IMR-90 (cell line): Measurements from ENCODE around the gene RBM7. TPM values are rescaled to one million over a fixed set of nuclear protein-coding genes. Genes with fewer than 3 reads are reported as not detected.
A peak's percentile ranks its signal among the peaks of the same experiment; 100 is the strongest.

Experiments
- ATAC-seq: fragments of 200-7000 bp; cut with Tn5 transposase; 2 replicates; pipeline ENCODE4 v1.9.1; 2020; ENCODE audit warnings: low read depth, mild to moderate bottlenecking, moderate library complexity
- BruUV-seq: library from RNA; stranded (reverse); fragments of 400-500 nt; replicated peaks from 2 replicates; lab custom pipeline; 2021; lab: Mats Ljungman, UMichigan
- CTCF ChIA-PET: fragments of 300-600 bp; formaldehyde crosslinking; extraction: SDS; loops from one replicate; lab custom pipeline; 2021; ENCODE audit warnings: antibody characterized with exemption; lab: Yijun Ruan, JAX
- POLR2A ChIA-PET: fragments of 300-600 bp; sonication (Branson Sonifier 250); formaldehyde crosslinking; loops from one replicate; lab custom pipeline; 2022; ENCODE audit warnings: antibody characterized with exemption; ENCODE audit not compliant: unreplicated experiment; lab: Charles Lee
- DNase-seq: peaks from one replicate; pipeline ENCODE4 v3.0.0; 2013
- H2AFZ ChIP-seq: replicated peaks from 2 replicates; pipeline ENCODE3; 2013; ENCODE audit warnings: low read length, mild to moderate bottlenecking; ENCODE audit not compliant: poor library complexity
- H2AK5ac ChIP-seq: 2 replicates; pipeline ENCODE4 v1.6.1; 2013; ENCODE audit warnings: low read depth, low read length, inconsistent platforms
- H2AK9ac ChIP-seq: replicated peaks from 2 replicates; pipeline ENCODE3; 2013; ENCODE audit warnings: mild to moderate bottlenecking, low read depth, low read length, moderate library complexity; ENCODE audit not compliant: poor library complexity
- H2BK120ac ChIP-seq: 2 replicates; pipeline ENCODE4 v1.6.1; 2013; ENCODE audit warnings: low read depth, low read length, inconsistent platforms
- H2BK15ac ChIP-seq: 3 replicates; pipeline ENCODE4 v1.6.1; 2013; ENCODE audit warnings: low read depth, low read length, inconsistent platforms
- H2BK20ac ChIP-seq: 2 replicates; pipeline ENCODE4 v1.6.1; 2013; ENCODE audit warnings: low read depth, mild to moderate bottlenecking, inconsistent platforms, low read length, moderate library complexity
- H2BK5ac ChIP-seq: 2 replicates; pipeline ENCODE4 v1.6.1; 2013; ENCODE audit warnings: mild to moderate bottlenecking, low read depth, low read length, inconsistent platforms; ENCODE audit not compliant: poor library complexity, severe bottlenecking
- H3K14ac ChIP-seq: replicated peaks from 2 replicates; pipeline ENCODE4 v1.6.1; 2013; ENCODE audit warnings: low read depth, low read length, inconsistent platforms
- H3K18ac ChIP-seq: 2 replicates; pipeline ENCODE4 v1.6.1; 2013; ENCODE audit warnings: low read depth, low read length, control low read depth
- H3K23ac ChIP-seq: 2 replicates; pipeline ENCODE4 v1.6.1; 2013; ENCODE audit warnings: low read depth, low read length, inconsistent platforms
- H3K27ac ChIP-seq: 2 replicates; pipeline ENCODE4 v1.5.1; 2013; ENCODE audit warnings: mild to moderate bottlenecking, control low read depth, low read length; ENCODE audit not compliant: insufficient read depth
- H3K27me3 ChIP-seq: 2 replicates; pipeline ENCODE4 v1.6.1; 2013; ENCODE audit warnings: low read length; ENCODE audit not compliant: control insufficient read depth, insufficient read depth
- H3K36me3 ChIP-seq: 2 replicates; pipeline ENCODE4 v1.6.1; 2013; ENCODE audit warnings: low read length, mixed read lengths; ENCODE audit not compliant: control insufficient read depth, insufficient read depth
- H3K4ac ChIP-seq: 2 replicates; pipeline ENCODE4 v1.6.1; 2013; ENCODE audit warnings: low read depth, low read length, inconsistent platforms
- H3K4me1 ChIP-seq: 2 replicates; pipeline ENCODE4 v1.6.1; 2013; ENCODE audit warnings: low read length, mixed read lengths; ENCODE audit not compliant: control insufficient read depth, insufficient read depth
- H3K4me2 ChIP-seq: 2 replicates; pipeline ENCODE4 v1.6.1; 2013; ENCODE audit warnings: low read depth, mild to moderate bottlenecking, control low read depth, low read length, moderate library complexity
- H3K4me3 ChIP-seq: 2 replicates; pipeline ENCODE4 v1.5.1; 2013; ENCODE audit warnings: low read depth, mild to moderate bottlenecking, control low read depth, low read length, moderate library complexity; ENCODE audit not compliant: insufficient read depth
- H3K56ac ChIP-seq: 2 replicates; pipeline ENCODE4 v1.6.1; 2013; ENCODE audit warnings: low read length, inconsistent platforms; ENCODE audit not compliant: insufficient read depth; ENCODE audit errors: extremely low read depth
- H3K79me1 ChIP-seq, 2 experiments: 2 replicates each; pipeline ENCODE4 v1.6.1; 2013; ENCODE audit warnings: low read length in 2 of 2, inconsistent platforms in 1 of 2, low read depth in 1 of 2
- H3K9ac ChIP-seq: 2 replicates; pipeline ENCODE4 v1.6.1; 2013; ENCODE audit warnings: low read depth, low read length, control low read depth
- H3K9me1 ChIP-seq: 2 replicates; pipeline ENCODE4 v1.6.1; 2013; ENCODE audit warnings: low read length, inconsistent platforms; ENCODE audit not compliant: insufficient read depth
- H3K9me3 ChIP-seq: 2 replicates; pipeline ENCODE4 v1.6.1; 2013; ENCODE audit warnings: low read length; ENCODE audit not compliant: control insufficient read depth, insufficient read depth
- H4K20me1 ChIP-seq: 2 replicates; pipeline ENCODE4 v1.6.1; 2013; ENCODE audit warnings: low read length, inconsistent platforms; ENCODE audit not compliant: insufficient read depth
- H4K5ac ChIP-seq: 2 replicates; pipeline ENCODE4 v1.6.1; 2013; ENCODE audit warnings: mild to moderate bottlenecking, low read depth, low read length, control low read depth
- H4K8ac ChIP-seq, 2 experiments: 2 replicates each; pipeline ENCODE4 v1.6.1; 2013; ENCODE audit warnings: low read depth in 2 of 2, low read length in 2 of 2, control low read depth in 1 of 2, inconsistent platforms in 1 of 2
- H4K91ac ChIP-seq: 2 replicates; pipeline ENCODE4 v1.6.1; 2013; ENCODE audit warnings: low read depth, low read length, inconsistent platforms; ENCODE audit not compliant: insufficient read depth
- BHLHE40 ChIP-seq: fragments of 150-350 bp; IDR thresholded peaks from 2 replicates; pipeline ENCODE4 v1.6.1; 2016; ENCODE audit warnings: mild to moderate bottlenecking, low read depth, low read length
- CEBPB ChIP-seq: IDR thresholded peaks from 2 replicates; pipeline ENCODE4 v1.6.1; 2012; ENCODE audit warnings: low read depth, low read length, improper control_type of control experiment
- CHD1 ChIP-seq: IDR thresholded peaks from 2 replicates; pipeline ENCODE4 v1.6.1; 2012; ENCODE audit warnings: low read depth, low read length, improper control_type of control experiment
- CTCF ChIP-seq: conservative IDR thresholded peaks from 2 replicates; pipeline ENCODE4 v1.5.1; 2012; ENCODE audit warnings: mild to moderate bottlenecking, low read depth, low read length, improper control_type of control experiment
- ELK1 ChIP-seq: fragments of 150-350 bp; IDR thresholded peaks from 2 replicates; pipeline ENCODE4 v1.6.1; 2016; ENCODE audit warnings: low read depth, mild to moderate bottlenecking, low read length, moderate library complexity, borderline replicate concordance
- FOS ChIP-seq: fragments of 150-350 bp; IDR thresholded peaks from 2 replicates; pipeline ENCODE4 v1.6.1; 2016; ENCODE audit warnings: low read depth, low read length
- MAFK ChIP-seq: IDR thresholded peaks from 2 replicates; pipeline ENCODE4 v1.6.1; 2012; ENCODE audit warnings: low read depth, low read length, improper control_type of control experiment
- MAZ ChIP-seq: IDR thresholded peaks from 2 replicates; pipeline ENCODE4 v1.6.1; 2012; ENCODE audit warnings: low read depth, mild to moderate bottlenecking, low read length, improper control_type of control experiment, moderate library complexity, borderline replicate concordance
- MXI1 ChIP-seq: IDR thresholded peaks from 2 replicates; pipeline ENCODE4 v1.6.1; 2012; ENCODE audit warnings: low read depth, mild to moderate bottlenecking, low read length, moderate library complexity, borderline replicate concordance
- NFE2L2 ChIP-seq: fragments of 150-350 bp; IDR thresholded peaks from 2 replicates; pipeline ENCODE4 v1.6.1; 2016; ENCODE audit warnings: low read depth, mild to moderate bottlenecking, low read length
- POLR2A ChIP-seq: IDR thresholded peaks from 2 replicates; pipeline ENCODE4 v1.6.1; 2012; ENCODE audit warnings: mild to moderate bottlenecking, low read depth, low read length
- RAD21 ChIP-seq: IDR thresholded peaks from 2 replicates; pipeline ENCODE4 v1.6.1; 2012; ENCODE audit warnings: low read length, improper control_type of control experiment
- RCOR1 ChIP-seq: IDR thresholded peaks from 2 replicates; pipeline ENCODE4 v1.6.1; 2012; ENCODE audit warnings: mild to moderate bottlenecking, low read length, improper control_type of control experiment; ENCODE audit not compliant: insufficient replicate concordance
- SMC3 ChIP-seq: fragments of 150-350 bp; IDR thresholded peaks from 2 replicates; pipeline ENCODE4 v1.6.1; 2016; ENCODE audit warnings: low read depth, mild to moderate bottlenecking, antibody characterized with exemption, low read length, moderate library complexity
- dilution Hi-C: fragments of 300-500 bp; cut with HindIII; formaldehyde crosslinking; loops from one replicate; pipeline ENCODE4 v1.14.3; 2018; ENCODE audit warnings: low sequenced_read_pairs; ENCODE audit not compliant: unreplicated experiment
- in situ Hi-C: fragments of 300-500 bp; cut with MboI; formaldehyde crosslinking; loops from 3 replicates; pipeline ENCODE4 v1.14.3; 2019; ENCODE audit warnings: low sequenced_read_pairs, inconsistent platforms, mixed read lengths
- intact Hi-C: fragments of 100-400 bp; cut with micrococcal nuclease; formaldehyde crosslinking; loops from 2 replicates; pipeline ENCODE4 v1.10.0; 2022
- polyA plus RNA-seq, 3 experiments: library from polyadenylated mRNA; depleted of rRNA; stranded (reverse); fragments of >200 nt; gene quantifications; 2 replicates each; pipeline ENCODE4 v1.2.3, GENCODE V29; 2012; ENCODE audit warnings: low replicate concordance in 1 of 3
- total RNA-seq: library from RNA; depleted of rRNA; stranded (reverse); fragments of >200 nt; gene quantifications from 2 replicates; pipeline ENCODE4 v1.2.3, GENCODE V29; 2012
- TF ChIP-seq, protein P1 (sequence below): fragments of 150-350 bp; IDR thresholded peaks from 2 replicates; pipeline ENCODE4 v1.6.1; 2017; ENCODE audit warnings: mild to moderate bottlenecking, antibody characterized with exemption, low read length, low read depth

RBM7 gene
- total and polyA plus RNA-seq, 2 of the 4 experiments (the other 2 are of a cell fraction) = 27.8 to 111 TPM

DNA sequence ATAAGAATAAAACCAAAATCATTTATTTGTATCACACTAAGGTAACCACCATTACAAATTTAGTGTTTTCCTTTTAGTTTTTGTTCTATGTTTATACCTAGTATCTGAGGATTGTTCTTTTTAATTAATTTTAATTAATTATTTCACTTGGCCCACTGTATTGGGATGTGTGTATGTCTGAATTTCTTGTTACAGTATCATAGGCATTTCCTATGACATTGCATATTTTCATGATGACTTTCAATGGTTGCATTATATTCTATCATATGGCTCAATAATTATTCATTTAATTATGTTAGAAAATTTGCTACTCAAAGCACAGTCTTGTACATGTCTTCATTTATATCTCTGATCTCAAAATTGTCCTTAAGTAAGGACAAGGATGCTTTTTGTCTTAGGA is 41.1 kb upstream of the RBM7 start:
- intact Hi-C loops (no loop called here), in situ Hi-C loops (loop anchor here (10.0 kb wide), 1 partner anchor 85 kb away; no protein-coding TSS in a partner anchor), dilution Hi-C loops (no loop called here)
- Histone ChIP-seq H3K4ac (peak overlapping the region; percentile 54; the same call in 1 of the 2 replicates), H2AK5ac (no peak overlapping the region), H3K27ac (no peak overlapping the region), H3K27me3 (no peaks in the 10 kb centered on the region), H2BK20ac (peak overlapping the region; percentile 83; the same call in 1 of the 2 replicates), H3K23ac (no peak overlapping the region), H2AFZ (no peak overlapping the region), H4K5ac (peak overlapping the region; percentile 86; the same call in 1 of the 2 replicates), H4K20me1 (no peaks in the 10 kb centered on the region), H2BK15ac (peak overlapping the region; percentile 36; the same call in 1 of the 3 replicates), H3K79me1 (no peaks in the 10 kb centered on the region), H2BK120ac (peak overlapping the region; percentile 56; the same call in 1 of the 2 replicates), H2BK5ac (peak overlapping the region; percentile 96), H2AK9ac (no peak overlapping the region), H3K9me1 (peaks cover 4% of the 10 kb centered on the region; the same call in 1 of the 2 replicates), H3K4me2 (no peak overlapping the region), H4K91ac (no peak overlapping the region), H3K14ac (peak overlapping the region; percentile 60; the same call in 1 of the 2 replicates), H3K4me1 (peaks cover 7% of the 10 kb centered on the region), H3K9ac (no peak overlapping the region), H3K56ac (0 out of 2 replicates have a peak overlapping the region, but pooled peaks have one; percentile 38), H3K36me3 (no peaks in the 10 kb centered on the region), H3K4me3 (no peak overlapping the region), H3K18ac (peak overlapping the region; percentile 89; the same call in 1 of the 2 replicates), H4K8ac (peak overlapping the region; percentile 29 to 85; a peak in 2 of 4 replicates), H3K9me3 (no peaks in the 10 kb centered on the region)
- ChIA-PET POLR2A (no interaction called here), CTCF (interaction anchor here (1.5 kb wide), 1 partner anchor 36 kb away, joined by 4 read pairs; no protein-coding TSS in a partner anchor)
- DNase-seq (peak; percentile 60), ATAC-seq (peak; percentile 61; the same call in 1 of the 2 replicates)
- no TSS peak for BruUV-seq
- TF ChIP-seq MXI1 (no peak), CEBPB (peak; percentile 83), FOS (no peak; the same call in 1 of the 2 replicates), CTCF (no peak), MAFK (peak; percentile 54; the same call in 1 of the 2 replicates), NFE2L2 (peak; percentile 80), POLR2A (no peak), SMC3 (no peak), RAD21 (no peak), BHLHE40 (no peak), MAZ (no peak), CHD1 (no peak), RCOR1 (no peak), ELK1 (no peak)
- TF ChIP-seq, protein P1, sequence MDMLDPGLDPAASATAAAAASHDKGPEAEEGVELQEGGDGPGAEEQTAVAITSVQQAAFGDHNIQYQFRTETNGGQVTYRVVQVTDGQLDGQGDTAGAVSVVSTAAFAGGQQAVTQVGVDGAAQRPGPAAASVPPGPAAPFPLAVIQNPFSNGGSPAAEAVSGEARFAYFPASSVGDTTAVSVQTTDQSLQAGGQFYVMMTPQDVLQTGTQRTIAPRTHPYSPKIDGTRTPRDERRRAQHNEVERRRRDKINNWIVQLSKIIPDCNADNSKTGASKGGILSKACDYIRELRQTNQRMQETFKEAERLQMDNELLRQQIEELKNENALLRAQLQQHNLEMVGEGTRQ = no peak
